ENCODE results near the gene RPS6KA6.
"Not testable (repeated sequence)": the region's sequence is repeated elsewhere in the genome, so short reads cannot be mapped to it uniquely, and the experiment has no call there.

RPS6KA6 gene

DNA sequence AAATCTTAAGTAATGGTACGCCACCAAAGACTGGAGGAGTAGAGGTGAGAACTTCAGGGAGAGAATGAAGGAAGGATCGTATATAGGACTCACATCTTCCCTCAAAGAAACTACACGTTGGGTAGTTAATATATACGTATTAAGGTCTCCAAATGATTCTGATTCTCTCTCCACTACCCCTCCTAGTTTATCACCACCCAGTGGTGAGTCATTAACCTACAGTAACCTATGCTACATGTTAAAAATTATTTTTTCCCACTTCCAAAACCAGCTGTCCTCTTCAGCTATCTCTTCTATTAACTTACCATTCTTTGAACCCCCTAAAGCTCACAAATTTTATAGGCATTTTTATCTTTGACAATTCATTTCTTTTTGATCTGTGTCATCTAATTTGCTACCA is 69.7 kb downstream of the RPS6KA6 start:
- Histone ChIP-seq H3K27me3 (replicated peaks; ENCODE audit: control insufficient read depth, insufficient read depth, low read length) (no peaks in the 10 kb centered on the region), H3K4me3 (replicated peaks; ENCODE audit: low read depth, low read length) (no peak overlapping the region), H3K36me3 (ENCODE audit: control insufficient read depth, insufficient read depth, low read length) (no peaks in the 10 kb centered on the region)
- no peak for DNase-seq (ENCODE audit: extremely low read depth, insufficient read length)
- TF ChIP-seq CTCF (IDR thresholded peaks at IDR 0.05; ENCODE audit: insufficient read depth, low read length, poor library complexity, severe bottlenecking): no peak

- TF ChIP-seq CTCF (IDR thresholded peaks at IDR 0.05; ENCODE audit: insufficient read depth, low read length, poor library complexity, severe bottlenecking): no peak
- Histone ChIP-seq H3K36me3 (ENCODE audit: control insufficient read depth, insufficient read depth, low read length) (no peaks in the 10 kb centered on the region), H3K27me3 (replicated peaks; ENCODE audit: control insufficient read depth, insufficient read depth, low read length) (no peaks in the 10 kb centered on the region), H3K4me3 (replicated peaks; ENCODE audit: low read depth, low read length) (no peak overlapping the region)
- no peak for DNase-seq (ENCODE audit: extremely low read depth, insufficient read length)
Observed at GRCh38 chrX:84108584-84108983, 79.4 kb downstream of the RPS6KA6 start.

GRCh38 chrX:84099120-84099519 is 88.9 kb downstream of the RPS6KA6 start:
- Histone ChIP-seq H3K27me3 (replicated peaks; ENCODE audit: control insufficient read depth, insufficient read depth, low read length) (no peaks in the 10 kb centered on the region), H3K36me3 (ENCODE audit: control insufficient read depth, insufficient read depth, low read length) (no peaks in the 10 kb centered on the region), H3K4me3 (replicated peaks; ENCODE audit: low read depth, low read length) (no peak overlapping the region)
- no peak for DNase-seq (ENCODE audit: extremely low read depth, insufficient read length)
- TF ChIP-seq CTCF (IDR thresholded peaks at IDR 0.05; ENCODE audit: insufficient read depth, low read length, poor library complexity, severe bottlenecking): no peak

DNA sequence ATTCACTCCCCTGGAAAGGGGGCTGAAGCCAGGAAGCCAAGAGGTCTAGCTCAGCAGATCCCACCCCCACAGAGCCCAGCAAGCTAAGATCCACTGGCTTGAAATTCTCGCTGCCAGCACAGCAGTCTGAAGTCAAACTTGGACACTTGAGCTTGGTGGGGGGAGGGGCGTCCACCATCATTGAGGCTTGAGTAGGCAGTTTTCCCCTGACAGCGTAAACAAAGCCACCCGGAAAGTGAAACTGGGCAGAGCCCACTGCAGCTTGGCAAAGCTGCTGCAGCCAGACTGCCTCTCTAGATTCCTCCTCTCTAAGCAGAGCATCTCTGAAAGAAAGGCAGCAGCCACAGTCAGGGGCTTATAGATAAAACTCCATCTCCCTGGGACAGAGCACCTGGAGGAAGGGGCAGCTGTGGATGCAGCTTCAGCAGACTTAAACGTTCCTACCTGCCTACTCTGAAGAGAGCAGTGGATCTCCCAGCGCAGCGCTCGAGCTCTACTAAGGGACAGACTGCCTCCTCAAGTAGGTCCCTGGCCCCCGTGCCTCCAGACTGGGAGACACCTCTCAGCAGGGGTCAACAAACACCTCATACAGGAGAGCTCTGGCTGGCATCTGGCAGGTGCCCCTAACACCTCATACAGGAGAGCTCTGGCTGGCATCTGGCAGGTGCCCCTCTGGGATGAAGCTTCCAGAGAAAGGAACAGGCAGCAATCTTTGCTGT is 108.4 kb downstream of the RPS6KA6 start:
- not testable (repeated sequence) for DNase-seq (ENCODE audit: extremely low read depth, insufficient read length); H3K27me3 ChIP-seq (replicated peaks; ENCODE audit: control insufficient read depth, insufficient read depth, low read length); H3K4me3 ChIP-seq (replicated peaks; ENCODE audit: low read depth, low read length); H3K36me3 ChIP-seq (ENCODE audit: control insufficient read depth, insufficient read depth, low read length)

DNA sequence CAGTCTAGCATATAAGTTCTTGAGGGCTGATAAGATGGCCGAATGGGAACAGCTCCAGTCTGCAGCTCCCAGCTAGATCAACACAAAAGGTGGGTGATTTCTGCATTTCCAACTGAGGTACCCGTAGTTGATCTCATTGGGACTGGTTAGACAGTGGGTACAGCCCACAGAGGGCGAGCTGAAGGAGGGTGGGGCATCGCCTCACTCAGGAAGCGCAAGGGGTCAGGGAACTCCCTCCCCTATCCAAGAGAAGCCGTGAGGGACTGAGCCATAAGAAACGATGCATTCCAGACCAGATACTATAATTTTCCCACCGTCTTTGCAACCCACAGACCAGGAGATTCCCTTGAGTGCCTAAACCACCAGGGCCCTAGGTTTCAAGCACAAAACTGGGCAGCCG is 109.0 kb downstream of the RPS6KA6 start:
- Histone ChIP-seq H3K4me3 (replicated peaks; ENCODE audit: low read depth, low read length) (no peak overlapping the region), H3K36me3 (ENCODE audit: control insufficient read depth, insufficient read depth, low read length) (no peaks in the 10 kb centered on the region), H3K27me3 (replicated peaks; ENCODE audit: control insufficient read depth, insufficient read depth, low read length) (no peaks in the 10 kb centered on the region)
- no peak for DNase-seq (ENCODE audit: extremely low read depth, insufficient read length)
- TF ChIP-seq CTCF (IDR thresholded peaks at IDR 0.05; ENCODE audit: insufficient read depth, low read length, poor library complexity, severe bottlenecking): no peak

DNA sequence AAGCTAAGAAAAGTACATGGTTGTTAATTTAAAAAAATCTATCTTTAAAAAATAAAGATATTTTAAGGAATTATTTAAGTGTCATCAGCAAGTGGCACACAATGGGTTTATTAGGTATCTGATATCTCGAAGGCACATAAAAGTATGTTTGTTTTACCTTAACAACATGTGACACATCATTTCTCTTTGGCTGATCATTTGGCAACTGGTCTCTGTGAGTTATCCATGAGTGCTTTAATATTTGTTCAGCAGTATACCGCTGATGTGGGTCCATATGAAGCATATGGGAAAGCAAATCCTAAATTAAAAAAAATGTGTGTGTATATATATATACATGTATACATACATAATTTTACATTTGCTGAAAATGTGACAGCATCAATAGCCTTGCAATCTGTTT is 123.2 kb downstream of the RPS6KA6 start:
- Histone ChIP-seq H3K27me3 (replicated peaks; ENCODE audit: control insufficient read depth, insufficient read depth, low read length) (no peaks in the 10 kb centered on the region), H3K36me3 (ENCODE audit: control insufficient read depth, insufficient read depth, low read length) (no peaks in the 10 kb centered on the region), H3K4me3 (replicated peaks; ENCODE audit: low read depth, low read length) (no peak overlapping the region)
- no peak for DNase-seq (ENCODE audit: extremely low read depth, insufficient read length)
- TF ChIP-seq CTCF (IDR thresholded peaks at IDR 0.05; ENCODE audit: insufficient read depth, low read length, poor library complexity, severe bottlenecking): no peak

All from GM06990 (cell line).